ENCODE data around the gene FADD.

GRCh38 chr11:70173018-70173417 lies 30.1 kb upstream of the FADD start:
- TF ChIP-seq, protein P1, sequence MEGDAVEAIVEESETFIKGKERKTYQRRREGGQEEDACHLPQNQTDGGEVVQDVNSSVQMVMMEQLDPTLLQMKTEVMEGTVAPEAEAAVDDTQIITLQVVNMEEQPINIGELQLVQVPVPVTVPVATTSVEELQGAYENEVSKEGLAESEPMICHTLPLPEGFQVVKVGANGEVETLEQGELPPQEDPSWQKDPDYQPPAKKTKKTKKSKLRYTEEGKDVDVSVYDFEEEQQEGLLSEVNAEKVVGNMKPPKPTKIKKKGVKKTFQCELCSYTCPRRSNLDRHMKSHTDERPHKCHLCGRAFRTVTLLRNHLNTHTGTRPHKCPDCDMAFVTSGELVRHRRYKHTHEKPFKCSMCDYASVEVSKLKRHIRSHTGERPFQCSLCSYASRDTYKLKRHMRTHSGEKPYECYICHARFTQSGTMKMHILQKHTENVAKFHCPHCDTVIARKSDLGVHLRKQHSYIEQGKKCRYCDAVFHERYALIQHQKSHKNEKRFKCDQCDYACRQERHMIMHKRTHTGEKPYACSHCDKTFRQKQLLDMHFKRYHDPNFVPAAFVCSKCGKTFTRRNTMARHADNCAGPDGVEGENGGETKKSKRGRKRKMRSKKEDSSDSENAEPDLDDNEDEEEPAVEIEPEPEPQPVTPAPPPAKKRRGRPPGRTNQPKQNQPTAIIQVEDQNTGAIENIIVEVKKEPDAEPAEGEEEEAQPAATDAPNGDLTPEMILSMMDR (IDR thresholded peaks at IDR 0.05): no peak
- TF ChIP-seq POLR2AphosphoS5 (IDR thresholded peaks at IDR 0.05) (no peak), POLR2A (IDR thresholded peaks at IDR 0.05) (no peak)

All from prostate gland (tissue), 2 donors.